GM18502 (cell line): ENCODE results near the gene CBX7.

Source experiments
- ATAC-seq: cut with Tn5 transposase; IDR thresholded peaks from one replicate; pipeline ENCODE4 v1.9.1; 2021; ENCODE audit warnings: mild to moderate bottlenecking; ENCODE audit not compliant: unreplicated experiment, poor library complexity

CBX7 gene

GRCh38 chr22:39129081-39129480 lies 23.4 kb downstream of the CBX7 start:
- ATAC-seq = no peak

- ATAC-seq = no peak
Measured at GRCh38 chr22:39128508-39128907, 24.0 kb downstream of the CBX7 start.

GRCh38 chr22:39125622-39126021 lies 26.9 kb downstream of the CBX7 start:
- no peak for ATAC-seq

- no peak for ATAC-seq
Measured at GRCh38 chr22:39123751-39124581, 28.5 kb downstream of the CBX7 start.

- no peak for ATAC-seq
Measured at GRCh38 chr22:39122772-39123470, 29.6 kb downstream of the CBX7 start.

GRCh38 chr22:39120983-39121382 lies 31.5 kb downstream of the CBX7 start:
- no peak for ATAC-seq

GRCh38 chr22:39117585-39118191 lies 34.8 kb downstream of the CBX7 start:
- no peak for ATAC-seq

- ATAC-seq = no peak
Measured at GRCh38 chr22:39115977-39116621, 36.4 kb downstream of the CBX7 start.

- no peak for ATAC-seq
Measured at GRCh38 chr22:39115570-39115969, 36.9 kb downstream of the CBX7 start.

GRCh38 chr22:39114112-39114511 lies 38.4 kb downstream of the CBX7 start:
- no peak for ATAC-seq

GRCh38 chr22:39110631-39111561 lies 41.6 kb downstream of the CBX7 start:
- no peak for ATAC-seq

GRCh38 chr22:39109361-39109760 lies 43.1 kb downstream of the CBX7 start:
- ATAC-seq = no peak

- ATAC-seq = no peak
Measured at GRCh38 chr22:39108487-39108886, 44.0 kb downstream of the CBX7 start.

GRCh38 chr22:39106326-39106725 lies 46.2 kb downstream of the CBX7 start:
- ATAC-seq = no peak

GRCh38 chr22:39103431-39103830 lies 49.0 kb downstream of the CBX7 start:
- ATAC-seq = no peak

GRCh38 chr22:39101226-39101625 lies 51.3 kb downstream of the CBX7 start:
- no peak for ATAC-seq

- ATAC-seq = no peak
Measured at GRCh38 chr22:39098576-39098975, 53.9 kb downstream of the CBX7 start.

- ATAC-seq = no peak
Measured at GRCh38 chr22:39098026-39098425, 54.5 kb downstream of the CBX7 start.

- ATAC-seq = no peak
Measured at GRCh38 chr22:39097098-39098020, 55.1 kb downstream of the CBX7 start, which contains the start of gene APOBEC3H. APOBEC3H (plus strand) TSS chr22:39097244; CDS start chr22:39100279, 3,035 bp downstream.
